WTC11 (cell line): ENCODE data around the gene ARHGAP8.

Source experiments
- AFF4 ChIP-seq: sonication (generic); formaldehyde crosslinking; IDR thresholded peaks from 2 replicates; pipeline ENCODE4 v1.8.1; 2023; ENCODE audit warnings: mild to moderate bottlenecking, missing genetic modification reagents, borderline replicate concordance
- ELF4 ChIP-seq: sonication (generic); formaldehyde crosslinking; IDR thresholded peaks from 2 replicates; pipeline ENCODE4 v1.8.1; 2022; ENCODE audit warnings: low read depth, mild to moderate bottlenecking, moderate library complexity, missing genetic modification reagents
- EMX1 ChIP-seq: fragments of 250-450 bp; sonication (Bioruptor Pico); IDR thresholded peaks from 2 replicates; pipeline ENCODE4 v1.8.0; 2021; ENCODE audit warnings: mild to moderate bottlenecking
- HMGXB4 ChIP-seq: sonication (generic); formaldehyde crosslinking; IDR thresholded peaks from 2 replicates; pipeline ENCODE4 v1.8.1; 2023; ENCODE audit warnings: mild to moderate bottlenecking, moderate library complexity, missing genetic modification reagents
- MAX ChIP-seq: sonication (generic); formaldehyde crosslinking; IDR thresholded peaks from 2 replicates; pipeline ENCODE4 v1.8.0; 2022; ENCODE audit warnings: mild to moderate bottlenecking, missing genetic modification reagents
- SOX15 ChIP-seq: fragments of 250-450 bp; sonication (Bioruptor Pico); IDR thresholded peaks from 2 replicates; pipeline ENCODE4 v1.9.0; 2021; ENCODE audit warnings: mild to moderate bottlenecking
- SP1 ChIP-seq: sonication (generic); formaldehyde crosslinking; conservative IDR thresholded peaks from 2 replicates; pipeline ENCODE4 v1.8.1; 2022; ENCODE audit warnings: missing genetic modification reagents
- TCF7 ChIP-seq: sonication (generic); formaldehyde crosslinking; IDR thresholded peaks from 2 replicates; pipeline ENCODE4 v1.8.0; 2022; ENCODE audit warnings: mild to moderate bottlenecking, low read depth, missing genetic modification reagents, moderate library complexity
- USF1 ChIP-seq: sonication (generic); formaldehyde crosslinking; IDR thresholded peaks from 2 replicates; pipeline ENCODE4 v1.8.0; 2022; ENCODE audit warnings: mild to moderate bottlenecking, missing genetic modification reagents
- ZBTB43 ChIP-seq: sonication (generic); formaldehyde crosslinking; IDR thresholded peaks from 2 replicates; pipeline ENCODE4 v1.8.1; 2023; ENCODE audit warnings: mild to moderate bottlenecking, missing genetic modification reagents
- TF ChIP-seq, protein P1 (sequence below): fragments of 200-600 bp; IDR thresholded peaks from 2 replicates; pipeline ENCODE4 v1.8.0; 2022; ENCODE audit warnings: antibody characterized with exemption
- TF ChIP-seq, protein P2 (sequence below): sonication (generic); formaldehyde crosslinking; IDR thresholded peaks from 2 replicates; pipeline ENCODE4 v1.8.0; 2022; ENCODE audit warnings: mild to moderate bottlenecking, missing genetic modification reagents
- TF ChIP-seq, protein P3 (sequence below): sonication (generic); formaldehyde crosslinking; IDR thresholded peaks from 2 replicates; pipeline ENCODE4 v1.8.1; 2022; ENCODE audit warnings: low read depth, missing genetic modification reagents, borderline replicate concordance
- TF ChIP-seq, protein P4 (sequence below): sonication (generic); formaldehyde crosslinking; conservative IDR thresholded peaks from 2 replicates; pipeline ENCODE4 v1.8.1; 2022; ENCODE audit warnings: mild to moderate bottlenecking, missing genetic modification reagents

- TF ChIP-seq, protein P1, sequence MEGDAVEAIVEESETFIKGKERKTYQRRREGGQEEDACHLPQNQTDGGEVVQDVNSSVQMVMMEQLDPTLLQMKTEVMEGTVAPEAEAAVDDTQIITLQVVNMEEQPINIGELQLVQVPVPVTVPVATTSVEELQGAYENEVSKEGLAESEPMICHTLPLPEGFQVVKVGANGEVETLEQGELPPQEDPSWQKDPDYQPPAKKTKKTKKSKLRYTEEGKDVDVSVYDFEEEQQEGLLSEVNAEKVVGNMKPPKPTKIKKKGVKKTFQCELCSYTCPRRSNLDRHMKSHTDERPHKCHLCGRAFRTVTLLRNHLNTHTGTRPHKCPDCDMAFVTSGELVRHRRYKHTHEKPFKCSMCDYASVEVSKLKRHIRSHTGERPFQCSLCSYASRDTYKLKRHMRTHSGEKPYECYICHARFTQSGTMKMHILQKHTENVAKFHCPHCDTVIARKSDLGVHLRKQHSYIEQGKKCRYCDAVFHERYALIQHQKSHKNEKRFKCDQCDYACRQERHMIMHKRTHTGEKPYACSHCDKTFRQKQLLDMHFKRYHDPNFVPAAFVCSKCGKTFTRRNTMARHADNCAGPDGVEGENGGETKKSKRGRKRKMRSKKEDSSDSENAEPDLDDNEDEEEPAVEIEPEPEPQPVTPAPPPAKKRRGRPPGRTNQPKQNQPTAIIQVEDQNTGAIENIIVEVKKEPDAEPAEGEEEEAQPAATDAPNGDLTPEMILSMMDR = no peak
- TF ChIP-seq SP1 (CRISPR knock-in tag) (no peak), ZBTB43 (CRISPR knock-in tag) (no peak), USF1 (CRISPR knock-in tag) (no peak), MAX (CRISPR knock-in tag) (no peak), HMGXB4 (CRISPR knock-in tag) (no peak), EMX1 (CRISPR knock-in tag) (no peak), TCF7 (CRISPR knock-in tag) (no peak), ELF4 (no peak), AFF4 (CRISPR knock-in tag) (no peak), SOX15 (CRISPR knock-in tag) (no peak)
- TF ChIP-seq, protein P2, sequence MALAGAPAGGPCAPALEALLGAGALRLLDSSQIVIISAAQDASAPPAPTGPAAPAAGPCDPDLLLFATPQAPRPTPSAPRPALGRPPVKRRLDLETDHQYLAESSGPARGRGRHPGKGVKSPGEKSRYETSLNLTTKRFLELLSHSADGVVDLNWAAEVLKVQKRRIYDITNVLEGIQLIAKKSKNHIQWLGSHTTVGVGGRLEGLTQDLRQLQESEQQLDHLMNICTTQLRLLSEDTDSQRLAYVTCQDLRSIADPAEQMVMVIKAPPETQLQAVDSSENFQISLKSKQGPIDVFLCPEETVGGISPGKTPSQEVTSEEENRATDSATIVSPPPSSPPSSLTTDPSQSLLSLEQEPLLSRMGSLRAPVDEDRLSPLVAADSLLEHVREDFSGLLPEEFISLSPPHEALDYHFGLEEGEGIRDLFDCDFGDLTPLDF (CRISPR knock-in tag) = no peak
- TF ChIP-seq, protein P3, sequence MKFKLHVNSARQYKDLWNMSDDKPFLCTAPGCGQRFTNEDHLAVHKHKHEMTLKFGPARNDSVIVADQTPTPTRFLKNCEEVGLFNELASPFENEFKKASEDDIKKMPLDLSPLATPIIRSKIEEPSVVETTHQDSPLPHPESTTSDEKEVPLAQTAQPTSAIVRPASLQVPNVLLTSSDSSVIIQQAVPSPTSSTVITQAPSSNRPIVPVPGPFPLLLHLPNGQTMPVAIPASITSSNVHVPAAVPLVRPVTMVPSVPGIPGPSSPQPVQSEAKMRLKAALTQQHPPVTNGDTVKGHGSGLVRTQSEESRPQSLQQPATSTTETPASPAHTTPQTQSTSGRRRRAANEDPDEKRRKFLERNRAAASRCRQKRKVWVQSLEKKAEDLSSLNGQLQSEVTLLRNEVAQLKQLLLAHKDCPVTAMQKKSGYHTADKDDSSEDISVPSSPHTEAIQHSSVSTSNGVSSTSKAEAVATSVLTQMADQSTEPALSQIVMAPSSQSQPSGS (CRISPR knock-in tag) = no peak
- TF ChIP-seq, protein P4, sequence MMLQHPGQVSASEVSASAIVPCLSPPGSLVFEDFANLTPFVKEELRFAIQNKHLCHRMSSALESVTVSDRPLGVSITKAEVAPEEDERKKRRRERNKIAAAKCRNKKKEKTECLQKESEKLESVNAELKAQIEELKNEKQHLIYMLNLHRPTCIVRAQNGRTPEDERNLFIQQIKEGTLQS = no peak
Observed at GRCh38 chr22:44816141-44816540, 63.8 kb downstream of the ARHGAP8 start.
